H1 (cell line): ENCODE measurements around the gene PDHX. TPM values are rescaled to one million over a fixed set of nuclear protein-coding genes. Genes with fewer than 3 reads are reported as not detected.

ENCODE experiments used
- CTCF ChIA-PET: fragments of 300-600 bp; sonication (Branson Sonifier 250); formaldehyde crosslinking; loops from one replicate; lab custom pipeline; 2021; ENCODE audit not compliant: partially characterized antibody; lab: Charles Lee
- POLR2A ChIA-PET: fragments of 300-600 bp; sonication (Branson Sonifier 250); formaldehyde crosslinking; loops from one replicate; lab custom pipeline; 2021; ENCODE audit warnings: inconsistent platforms; ENCODE audit not compliant: partially characterized antibody; lab: Charles Lee
- DNase-seq, 2 experiments: peaks; one replicate each; pipeline versions ENCODE4 v3.0.0 to v3.0.0-alpha.2; 2010 to 2022; ENCODE audit warnings: low spot score in 2 of 2, low read depth in 1 of 2, mixed read lengths in 1 of 2
- FAIRE-seq: peaks from 2 replicates; lab custom pipeline; 2011; peaks lifted over from hg19 to GRCh38; lab: Jason Lieb, UNC
- H2AFZ ChIP-seq: 2 replicates; pipeline ENCODE4 v1.8.1; 2012; ENCODE audit warnings: low read length, inconsistent platforms
- H2AK5ac ChIP-seq: 2 replicates; pipeline ENCODE4 v1.6.1; 2013; ENCODE audit warnings: low read depth, low read length
- H2BK120ac ChIP-seq: replicated peaks from 2 replicates; pipeline ENCODE3; 2013; ENCODE audit warnings: low read depth, low read length, inconsistent platforms
- H2BK12ac ChIP-seq: 2 replicates; pipeline ENCODE4 v1.6.1; 2013; ENCODE audit warnings: low read depth, low read length
- H2BK15ac ChIP-seq: 2 replicates; pipeline ENCODE4 v1.6.1; 2013; ENCODE audit warnings: low read length
- H2BK20ac ChIP-seq: 2 replicates; pipeline ENCODE4 v1.6.1; 2013; ENCODE audit warnings: low read length
- H2BK5ac ChIP-seq: 2 replicates; pipeline ENCODE4 v1.6.1; 2013; ENCODE audit warnings: low read depth, low read length
- H3K14ac ChIP-seq: 2 replicates; pipeline ENCODE4 v1.6.1; 2013; ENCODE audit warnings: inconsistent platforms; ENCODE audit not compliant: insufficient read length
- H3K18ac ChIP-seq: 2 replicates; pipeline ENCODE4 v1.6.1; 2013; ENCODE audit warnings: low read length; ENCODE audit errors: extremely low read depth
- H3K23ac ChIP-seq: 2 replicates; pipeline ENCODE4 v1.6.1; 2013; ENCODE audit warnings: inconsistent platforms; ENCODE audit not compliant: insufficient read length
- H3K23me2 ChIP-seq: 2 replicates; pipeline ENCODE4 v1.6.1; 2013; ENCODE audit warnings: low read depth, low read length
- H3K27ac ChIP-seq: 2 replicates; pipeline ENCODE4 v1.6.1; 2011; ENCODE audit warnings: low read depth, low read length, inconsistent platforms
- H3K27me3 ChIP-seq, 4 experiments: replicated peaks in 1 of 4; 1 replicate in 1 of 4; 2 replicates in 3 of 4; pipeline versions ENCODE4 v1.6.1 to v1.8.1; 2011 to 2013; ENCODE audit warnings: low read length in 3 of 4, mild to moderate bottlenecking in 3 of 4, inconsistent platforms in 2 of 4, mixed read lengths in 2 of 4, moderate library complexity in 1 of 4; ENCODE audit not compliant: control insufficient read depth in 3 of 4, insufficient read depth in 3 of 4; ENCODE audit errors: extremely low read depth in 1 of 4
- H3K36me3 ChIP-seq, 4 experiments: 2 replicates each; pipeline versions ENCODE4 v1.6.1 to v1.8.1; 2011 to 2013; ENCODE audit warnings: mild to moderate bottlenecking in 4 of 4, low read length in 3 of 4, moderate library complexity in 2 of 4, control low read depth in 1 of 4, inconsistent platforms in 1 of 4; ENCODE audit not compliant: insufficient read depth in 4 of 4, control insufficient read depth in 2 of 4
- H3K4ac ChIP-seq: replicated peaks from 2 replicates; pipeline ENCODE3; 2013; ENCODE audit warnings: low read length, low read depth, mixed read lengths, inconsistent platforms; ENCODE audit not compliant: insufficient read length
- H3K4me1 ChIP-seq, 4 experiments: replicated peaks in 1 of 4; 1 replicate in 1 of 4; 2 replicates in 3 of 4; pipeline versions ENCODE4 v1.6.1 to v1.8.1; 2011 to 2013; ENCODE audit warnings: low read length in 3 of 4, inconsistent platforms in 2 of 4, mixed read lengths in 1 of 4; ENCODE audit not compliant: insufficient read depth in 4 of 4, control insufficient read depth in 3 of 4
- H3K4me2 ChIP-seq, 2 experiments: 2 replicates each; pipeline versions ENCODE4 v1.6.1 to v1.8.1; 2011 to 2013; ENCODE audit warnings: low read depth in 2 of 2, low read length in 2 of 2, control low read depth in 1 of 2, inconsistent platforms in 1 of 2, mild to moderate bottlenecking in 1 of 2; ENCODE audit not compliant: insufficient read depth in 1 of 2
- H3K4me3 ChIP-seq, 4 experiments: fragments of 200-600, 300-600 bp in 1 of 4; sonication (generic), shearing (Covaris generic), sonication (Bioruptor Twin) in 1 of 4; 2 replicates each; pipeline versions ENCODE4 v1.5.1 to v1.8.1; 2011 to 2016; ENCODE audit warnings: low read length in 4 of 4, low read depth in 3 of 4, control low read depth in 2 of 4, inconsistent platforms in 2 of 4, mild to moderate bottlenecking in 2 of 4, mixed read lengths in 1 of 4, moderate library complexity in 1 of 4; ENCODE audit not compliant: insufficient read depth in 2 of 4; ENCODE audit errors: extremely low read depth in 1 of 4
- H3K56ac ChIP-seq: replicated peaks from 2 replicates; pipeline ENCODE3; 2013; ENCODE audit warnings: low read depth, mild to moderate bottlenecking, mixed read lengths, low read length, inconsistent platforms; ENCODE audit not compliant: insufficient read length
- H3K79me1 ChIP-seq: 2 replicates; pipeline ENCODE4 v1.6.1; 2013; ENCODE audit warnings: low read depth, low read length, control low read depth
- H3K79me2 ChIP-seq, 2 experiments: 2 replicates each; pipeline versions ENCODE4 v1.6.1 to v1.8.1; 2012 to 2013; ENCODE audit warnings: low read length in 2 of 2, mild to moderate bottlenecking in 2 of 2, inconsistent platforms in 1 of 2; ENCODE audit not compliant: insufficient read depth in 2 of 2, control insufficient read depth in 1 of 2
- H3K9ac ChIP-seq, 4 experiments: replicated peaks in 1 of 4; 1 replicate in 1 of 4; 2 replicates in 3 of 4; pipeline versions ENCODE4 v1.6.1 to v1.8.1; 2011 to 2013; ENCODE audit warnings: low read depth in 3 of 4, low read length in 3 of 4, control low read depth in 2 of 4, mild to moderate bottlenecking in 2 of 4, moderate library complexity in 2 of 4, inconsistent platforms in 1 of 4; ENCODE audit errors: extremely low read depth in 1 of 4
- H3K9me3 ChIP-seq, 2 experiments: 2 replicates each; pipeline versions ENCODE4 v1.6.1 to v1.8.1; 2012 to 2013; ENCODE audit warnings: mild to moderate bottlenecking in 2 of 2, moderate library complexity in 2 of 2, control low read depth in 1 of 2, inconsistent platforms in 1 of 2, low read depth in 1 of 2, low read length in 1 of 2, mixed read lengths in 1 of 2; ENCODE audit not compliant: insufficient read depth in 2 of 2
- H4K20me1 ChIP-seq, 2 experiments: replicated peaks in 1 of 2; 2 replicates each; pipeline versions ENCODE3 to v1.8.1; 2011 to 2013; ENCODE audit warnings: inconsistent platforms in 2 of 2, low read length in 2 of 2, mild to moderate bottlenecking in 1 of 2; ENCODE audit not compliant: insufficient read depth in 2 of 2, control insufficient read depth in 1 of 2
- H4K5ac ChIP-seq: 2 replicates; pipeline ENCODE4 v1.6.1; 2013; ENCODE audit warnings: low read length, low read depth, mixed read lengths, inconsistent platforms; ENCODE audit not compliant: insufficient read length
- H4K8ac ChIP-seq: 2 replicates; pipeline ENCODE4 v1.8.0; 2013; ENCODE audit warnings: mild to moderate bottlenecking, moderate library complexity, low read length, inconsistent platforms; ENCODE audit not compliant: insufficient read depth; ENCODE audit errors: extremely low read depth
- H4K91ac ChIP-seq: replicated peaks from 2 replicates; pipeline ENCODE3; 2013; ENCODE audit warnings: low read length, mixed read lengths, inconsistent platforms; ENCODE audit not compliant: insufficient read length
- CREB1 ChIP-seq: IDR thresholded peaks from 2 replicates; pipeline ENCODE4 v1.6.1; 2012; ENCODE audit warnings: inconsistent platforms
- EGR1 ChIP-seq: IDR thresholded peaks from 2 replicates; pipeline ENCODE4 v1.6.1; 2011; ENCODE audit warnings: low read depth, low read length, borderline replicate concordance
- KDM5A ChIP-seq: fragments of 200-600 bp; IDR thresholded peaks from 2 replicates; pipeline ENCODE4 v1.7.1; 2012; ENCODE audit warnings: mild to moderate bottlenecking, low read length, inconsistent platforms, mixed read lengths
- SP1 ChIP-seq: IDR thresholded peaks from 2 replicates; pipeline ENCODE4 v1.6.1; 2011; ENCODE audit warnings: low read depth, low read length
- SP2 ChIP-seq: IDR thresholded peaks from 2 replicates; pipeline ENCODE4 v1.6.1; 2012; ENCODE audit warnings: mild to moderate bottlenecking, low read length, inconsistent platforms
- USF2 ChIP-seq: IDR thresholded peaks from 2 replicates; pipeline ENCODE4 v1.6.1; 2011; ENCODE audit warnings: low read length, improper control_type of control experiment
- YY1 ChIP-seq: IDR thresholded peaks from 2 replicates; pipeline ENCODE4 v1.6.1; 2011; ENCODE audit warnings: low read depth, mild to moderate bottlenecking, low read length
- WGBS, 2 experiments: shearing (Covaris generic) in 1 of 2; methylation state at CpG; one replicate each; pipeline versions ENCODE4 v1.1.6 to v1.1.7; 2013 to 2015; ENCODE audit warnings: low lambda C conversion rate in 2 of 2, mixed read lengths in 2 of 2, inconsistent platforms in 1 of 2, low coverage in 1 of 2, missing lambda C conversion rate in 1 of 2; ENCODE audit not compliant: insufficient replicate concordance in 2 of 2, insufficient coverage in 1 of 2, insufficient read length in 1 of 2; ENCODE audit errors: extremely low coverage in 1 of 2, missing lambda C conversion rate in 1 of 2; 5-methylcytosine and 5-hydroxymethylcytosine counted together
- polyA plus RNA-seq, 7 experiments: library from polyadenylated mRNA; depleted of rRNA in 3 of 7; stranded (reverse) in 5 of 7; unstranded in 2 of 7; fragments of >200 nt in 5 of 7; fragments of 200-250 nt in 2 of 7; gene quantifications; 1 replicate in 5 of 7; 2 replicates in 1 of 7; 4 replicates in 1 of 7; pipeline versions ENCODE4 v1.2.1 to v1.2.3, GENCODE V29; 2011 to 2013; ENCODE audit warnings: missing spikeins in 2 of 7, mixed read lengths in 2 of 7
- total RNA-seq: library from RNA; stranded (reverse); fragmentation: NEBNext Ultra II Directional; extraction: Animal tissue kit (Norgen Biotek cat#: 25700); gene quantifications from 2 replicates; pipeline ENCODE4 v1.2.1, GENCODE V29; 2021

Gene PDHX
- total and polyA plus RNA-seq, 2 of the 8 experiments (the other 6 are each of a cell fraction or from before 2014, with no cell fraction given) = 12.4 to 51.9 TPM

- no peak for TF ChIP-seq EGR1
- TF ChIP-seq USF2 = no peak
- no peak for TF ChIP-seq YY1
- no peak for TF ChIP-seq SP1
- no peak for TF ChIP-seq SP2
- TF ChIP-seq KDM5A = no peak
- no peak for TF ChIP-seq CREB1
- TF ChIP-seq, all 59 proteins: peak for 0
- CTCF ChIA-PET = no interaction called here
- no peaks in the 10 kb centered on the region for H3K79me2 ChIP-seq
Measured at GRCh38 chr11:35007277-35007676, 90.9 kb downstream of the PDHX start.

More at GRCh38 chr11:35007277-35007676, 90.9 kb downstream of the PDHX start:
- Histone ChIP-seq H3K9me3 (no peaks in the 10 kb centered on the region), H3K18ac (no peak overlapping the region), H4K5ac (no peak overlapping the region), H3K56ac (no peak overlapping the region), H2AK5ac (no peak overlapping the region), H4K91ac (no peak overlapping the region), H3K14ac (no peak overlapping the region), H3K23me2 (no peaks in the 10 kb centered on the region), H2BK12ac (no peak overlapping the region), H2BK15ac (no peak overlapping the region), H4K20me1 (no peaks in the 10 kb centered on the region), H3K9ac (no peak overlapping the region), H2AFZ (no peak overlapping the region), H3K4me1 (no peaks in the 10 kb centered on the region; a peak in 2 of 7 replicates), H3K4me2 (no peak overlapping the region), H3K79me1 (no peaks in the 10 kb centered on the region), H3K27me3 (no peaks in the 10 kb centered on the region), H2BK5ac (no peak overlapping the region), H3K4ac (no peak overlapping the region), H3K23ac (no peak overlapping the region), H4K8ac (no peak overlapping the region), H2BK120ac (no peak overlapping the region), H3K27ac (no peak overlapping the region), H2BK20ac (no peak overlapping the region), H3K36me3 (no peaks in the 10 kb centered on the region), H3K4me3 (no peak overlapping the region)
- DNase-seq (no peak), FAIRE-seq (no peak)
- POLR2A ChIA-PET = no interaction called here
- 85% methylated on average over 2 of the region's 2 CpGs; no CpG with 5 or more reads in 1 of the 2 experiments for WGBS, 2 experiments
